Thyroid gland (tissue), 4 donors: ENCODE data around the gene ZNF408.

Experiments used
- POLR2A ChIP-seq, 2 donors: fragments of 450-650 bp; IDR thresholded peaks; one replicate each; pipeline ENCODE4 v1.6.1; 2017; ENCODE audit warnings: antibody characterized with exemption in 2 of 2, mild to moderate bottlenecking in 2 of 2, moderate library complexity in 1 of 2
- TF ChIP-seq, protein P1 (sequence below), 6 experiments: fragments of 200-600 bp in 3 of 6; fragments of 450-650 bp in 3 of 6; sonication (generic) in 3 of 6; IDR thresholded peaks; one replicate each; pipeline ENCODE4 v1.5.1; 2016 to 2019; ENCODE audit warnings: antibody characterized with exemption in 6 of 6, mild to moderate bottlenecking in 2 of 6, inconsistent platforms in 1 of 6, moderate library complexity in 1 of 6

DNA sequence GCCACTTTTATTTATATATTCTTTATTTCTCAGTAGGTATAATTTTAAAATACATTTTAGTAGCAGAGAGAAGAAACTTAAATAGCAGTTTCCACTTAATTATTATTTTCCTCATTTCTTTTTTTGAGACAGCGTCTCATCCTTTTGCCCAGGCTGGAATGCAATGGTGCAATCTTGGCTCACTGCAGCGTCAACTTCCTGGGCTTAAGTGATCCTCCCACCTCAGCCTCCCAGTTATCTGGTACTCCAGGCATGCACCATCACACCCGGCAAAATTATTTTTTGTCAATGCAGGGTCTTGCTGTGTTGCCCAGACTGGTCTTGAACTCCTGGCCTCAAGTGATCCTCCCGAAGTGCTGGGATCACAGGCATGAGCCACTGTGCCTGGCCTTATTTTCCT lies 45.2 kb upstream of the ZNF408 start:
- TF ChIP-seq, protein P1, sequence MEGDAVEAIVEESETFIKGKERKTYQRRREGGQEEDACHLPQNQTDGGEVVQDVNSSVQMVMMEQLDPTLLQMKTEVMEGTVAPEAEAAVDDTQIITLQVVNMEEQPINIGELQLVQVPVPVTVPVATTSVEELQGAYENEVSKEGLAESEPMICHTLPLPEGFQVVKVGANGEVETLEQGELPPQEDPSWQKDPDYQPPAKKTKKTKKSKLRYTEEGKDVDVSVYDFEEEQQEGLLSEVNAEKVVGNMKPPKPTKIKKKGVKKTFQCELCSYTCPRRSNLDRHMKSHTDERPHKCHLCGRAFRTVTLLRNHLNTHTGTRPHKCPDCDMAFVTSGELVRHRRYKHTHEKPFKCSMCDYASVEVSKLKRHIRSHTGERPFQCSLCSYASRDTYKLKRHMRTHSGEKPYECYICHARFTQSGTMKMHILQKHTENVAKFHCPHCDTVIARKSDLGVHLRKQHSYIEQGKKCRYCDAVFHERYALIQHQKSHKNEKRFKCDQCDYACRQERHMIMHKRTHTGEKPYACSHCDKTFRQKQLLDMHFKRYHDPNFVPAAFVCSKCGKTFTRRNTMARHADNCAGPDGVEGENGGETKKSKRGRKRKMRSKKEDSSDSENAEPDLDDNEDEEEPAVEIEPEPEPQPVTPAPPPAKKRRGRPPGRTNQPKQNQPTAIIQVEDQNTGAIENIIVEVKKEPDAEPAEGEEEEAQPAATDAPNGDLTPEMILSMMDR (IDR thresholded peaks at IDR 0.05): no peak
- TF ChIP-seq POLR2A (IDR thresholded peaks at IDR 0.05): no peak
